ENCODE data around the gene RAD9A.

The RAD9A gene

GRCh38 chr11:67391304-67392182 is at the start of gene RAD9A:
TSS of gene RAD9A (plus strand) at chr11:67391986. CDS start at chr11:67392045, 59 bp downstream.
- DNase-seq (ENCODE audit: low read depth in 2 of 2) = peak; percentile 88 to 91

GRCh38 chr11:67344264-67344663 is 47.5 kb upstream of the RAD9A start:
- no peak for DNase-seq (ENCODE audit: low read depth in 2 of 2)

GRCh38 chr11:67345247-67345919 is 46.4 kb upstream of the RAD9A start:
- DNase-seq (ENCODE audit: low read depth in 2 of 2) = no peak

- no peak for DNase-seq (ENCODE audit: low read depth in 2 of 2)
Observed at GRCh38 chr11:67345920-67346819, 45.6 kb upstream of the RAD9A start.

- DNase-seq (ENCODE audit: low read depth in 2 of 2) = no peak
Observed at GRCh38 chr11:67347964-67348749, 43.6 kb upstream of the RAD9A start.

GRCh38 chr11:67349036-67349435 is 42.8 kb upstream of the RAD9A start:
- DNase-seq (ENCODE audit: low read depth in 2 of 2) = no peak

- no peak for DNase-seq (ENCODE audit: low read depth in 2 of 2)
Observed at GRCh38 chr11:67349457-67349856, 42.3 kb upstream of the RAD9A start.

- no peak for DNase-seq (ENCODE audit: low read depth in 2 of 2)
Observed at GRCh38 chr11:67349928-67350465, 41.8 kb upstream of the RAD9A start.

GRCh38 chr11:67351275-67352005 is 40.3 kb upstream of the RAD9A start:
- DNase-seq (ENCODE audit: low read depth in 2 of 2) = peak; percentile 40 to 49

GRCh38 chr11:67352546-67353316 is 39.1 kb upstream of the RAD9A start:
- no peak for DNase-seq (ENCODE audit: low read depth in 2 of 2)

GRCh38 chr11:67353317-67354074 is 38.3 kb upstream of the RAD9A start, which contains the start of gene POLD4:
TSS of gene POLD4 (minus strand) at chr11:67353546. CDS start at chr11:67353399, 147 bp downstream.
- peak; percentile 91 to 97 for DNase-seq (ENCODE audit: low read depth in 2 of 2)

GRCh38 chr11:67354075-67355022 is 37.4 kb upstream of the RAD9A start:
- DNase-seq (ENCODE audit: low read depth in 2 of 2) = no peak

GRCh38 chr11:67355023-67355793 is 36.6 kb upstream of the RAD9A start:
- no peak for DNase-seq (ENCODE audit: low read depth in 2 of 2)

GRCh38 chr11:67355794-67356386 is 35.9 kb upstream of the RAD9A start:
- DNase-seq (ENCODE audit: low read depth in 2 of 2) = no peak

GRCh38 chr11:67356387-67356863 is 35.4 kb upstream of the RAD9A start:
- DNase-seq (ENCODE audit: low read depth in 2 of 2) = no peak

Data from activated CD4-positive, alpha-beta T cell treated with anti-CD3 and anti-CD28 coated beads for 24 hours (primary cell).